ENCODE data around the gene CENPP.

DNA sequence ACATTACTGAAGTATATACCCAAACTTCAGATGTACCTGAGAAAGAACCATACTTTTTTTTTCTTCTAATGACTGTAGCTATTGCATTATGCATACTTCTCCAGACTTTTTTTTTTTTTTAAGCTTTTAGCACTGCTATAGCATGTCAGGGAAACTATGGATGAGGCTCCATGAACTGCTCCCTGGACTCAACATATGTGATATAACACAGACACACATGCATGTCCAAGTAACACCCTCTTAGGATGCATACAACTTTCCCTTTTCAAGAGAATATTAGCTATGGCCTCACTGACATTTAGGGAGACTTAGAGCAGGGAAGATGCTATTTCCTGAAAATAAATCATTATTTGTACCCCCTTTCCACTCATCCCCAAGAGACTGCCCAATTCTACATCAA is 157.1 kb downstream of the CENPP start:
- TF ChIP-seq, protein P1, sequence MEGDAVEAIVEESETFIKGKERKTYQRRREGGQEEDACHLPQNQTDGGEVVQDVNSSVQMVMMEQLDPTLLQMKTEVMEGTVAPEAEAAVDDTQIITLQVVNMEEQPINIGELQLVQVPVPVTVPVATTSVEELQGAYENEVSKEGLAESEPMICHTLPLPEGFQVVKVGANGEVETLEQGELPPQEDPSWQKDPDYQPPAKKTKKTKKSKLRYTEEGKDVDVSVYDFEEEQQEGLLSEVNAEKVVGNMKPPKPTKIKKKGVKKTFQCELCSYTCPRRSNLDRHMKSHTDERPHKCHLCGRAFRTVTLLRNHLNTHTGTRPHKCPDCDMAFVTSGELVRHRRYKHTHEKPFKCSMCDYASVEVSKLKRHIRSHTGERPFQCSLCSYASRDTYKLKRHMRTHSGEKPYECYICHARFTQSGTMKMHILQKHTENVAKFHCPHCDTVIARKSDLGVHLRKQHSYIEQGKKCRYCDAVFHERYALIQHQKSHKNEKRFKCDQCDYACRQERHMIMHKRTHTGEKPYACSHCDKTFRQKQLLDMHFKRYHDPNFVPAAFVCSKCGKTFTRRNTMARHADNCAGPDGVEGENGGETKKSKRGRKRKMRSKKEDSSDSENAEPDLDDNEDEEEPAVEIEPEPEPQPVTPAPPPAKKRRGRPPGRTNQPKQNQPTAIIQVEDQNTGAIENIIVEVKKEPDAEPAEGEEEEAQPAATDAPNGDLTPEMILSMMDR (IDR thresholded peaks at IDR 0.05), result no peak
- TF ChIP-seq EP300 (IDR thresholded peaks at IDR 0.05) (no peak), POLR2AphosphoS5 (IDR thresholded peaks at IDR 0.05) (no peak), POLR2A (IDR thresholded peaks at IDR 0.05) (no peak)

All from gastroesophageal sphincter (tissue), 3 donors.